Dedifferentiated amniotic fluid mesenchymal stem cell (primary cell): ENCODE data around the gene FANCD2.
"Not testable (repeated sequence)": the region's sequence is repeated elsewhere in the genome, so short reads cannot be mapped to it uniquely, and the experiment has no call there.

Source experiments
- DNase-seq: peaks from one replicate; pipeline ENCODE4 v3.0.0-alpha.2; 2016; ENCODE audit errors: extremely low spot score

FANCD2 gene

DNA sequence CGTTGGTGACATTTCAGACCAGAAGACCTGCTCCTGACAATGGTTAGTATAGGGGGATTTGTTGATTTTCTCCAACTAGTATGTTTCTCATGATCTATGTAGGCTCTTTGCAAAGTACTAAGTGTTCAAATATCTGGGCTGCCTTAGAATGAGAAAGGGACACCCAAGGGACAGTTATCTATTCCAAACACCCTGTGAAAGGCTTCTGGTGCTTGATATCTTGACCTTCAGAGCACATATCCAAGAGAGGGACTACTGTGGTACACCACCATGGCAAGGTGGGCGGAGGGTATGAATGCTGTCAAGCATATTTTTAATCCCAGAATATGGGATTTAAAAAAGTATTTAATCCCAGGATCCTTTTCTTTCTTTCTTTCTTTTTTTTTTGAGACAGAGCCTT is 80.7 kb downstream of the FANCD2 start:
- DNase-seq: no peak

DNA sequence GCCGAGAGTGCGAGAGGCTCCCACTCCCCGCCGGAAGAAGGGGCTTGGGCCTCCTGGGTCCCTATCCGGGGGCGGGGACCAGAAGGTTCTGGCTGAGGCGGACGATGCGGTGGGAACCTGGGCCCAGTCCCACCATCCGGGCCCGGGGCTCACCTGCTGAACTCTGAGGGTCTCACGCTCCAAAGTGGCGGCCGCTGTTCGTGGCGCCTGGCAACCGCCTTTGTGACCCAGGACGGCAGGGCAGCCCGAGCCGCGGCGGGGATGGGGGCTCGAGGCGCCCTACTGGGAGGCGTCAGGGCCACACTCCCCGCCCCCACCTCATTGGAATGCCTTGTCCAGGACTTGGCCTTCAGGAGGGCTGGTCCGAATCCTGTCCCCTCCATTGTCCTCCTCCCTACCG is 81.9 kb downstream of the FANCD2 start, which contains the start of gene FANCD2OS:
TSS of gene FANCD2OS (minus strand) at position 165 of the 400 bp plus-strand sequence. CDS start 3,481 bp downstream, outside the sequence.
- no peak for DNase-seq

DNA sequence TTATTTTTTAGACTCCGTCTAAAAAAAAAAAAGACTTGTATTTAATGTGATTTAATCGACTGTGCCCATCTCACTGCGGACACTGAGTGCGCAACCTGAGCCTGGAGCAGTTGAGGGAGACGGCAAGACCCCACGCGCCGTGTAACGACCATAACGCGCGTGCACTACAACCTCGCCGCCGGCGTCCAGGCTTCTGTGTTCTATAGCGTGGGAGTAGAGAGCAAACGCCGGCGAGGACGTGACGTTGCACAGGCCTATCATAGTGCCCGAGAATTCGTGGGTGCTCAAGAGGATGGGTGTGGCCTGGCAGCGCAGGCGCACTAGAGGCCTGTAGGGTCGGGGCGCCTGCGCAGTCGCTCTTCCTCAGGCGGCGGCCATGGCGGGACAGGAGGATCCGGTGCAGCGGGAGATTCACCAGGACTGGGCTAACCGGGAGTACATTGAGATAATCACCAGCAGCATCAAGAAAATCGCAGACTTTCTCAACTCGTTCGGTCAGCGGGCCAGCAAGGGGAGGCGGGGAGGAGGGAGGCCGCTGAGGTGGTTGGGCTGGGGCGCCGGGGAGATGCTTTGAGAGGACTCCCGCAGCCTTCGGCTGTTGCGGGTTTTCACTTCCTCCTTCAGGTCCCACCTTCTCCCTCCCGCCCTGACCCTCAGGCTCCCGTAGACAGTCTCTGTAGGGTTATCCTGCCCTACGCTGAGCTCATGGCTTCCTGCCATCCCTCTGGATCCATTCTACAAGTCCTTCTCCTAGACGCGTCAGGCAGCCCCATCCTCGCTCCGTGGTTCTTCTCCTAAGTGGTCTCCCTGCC is 89.3 kb downstream of the FANCD2 start, which contains the start of gene BRK1:
TSS of gene BRK1 (plus strand) at position 350 of the 812 bp plus-strand sequence. CDS start at position 377, 27 bp downstream.
- DNase-seq: peak; percentile 97

DNA sequence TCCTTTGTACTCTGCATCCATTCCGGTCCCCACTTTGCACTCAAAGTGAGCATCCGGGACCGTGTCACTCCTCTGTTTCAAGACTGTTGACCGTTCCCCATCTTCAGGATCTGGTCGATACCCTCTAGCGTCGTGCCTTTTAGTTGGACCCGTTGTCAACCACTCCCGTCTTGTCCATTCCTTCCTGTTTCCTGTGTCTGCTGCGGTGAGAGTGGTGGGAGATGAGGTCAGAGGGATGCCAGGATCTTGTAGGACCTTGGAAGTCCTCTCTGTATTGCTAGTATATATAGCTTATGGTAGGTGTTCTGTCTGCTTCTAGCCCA is 89.9 kb downstream of the FANCD2 start:
- DNase-seq: peak; percentile 39

GRCh38 chr3:10116928-10117327 is 90.7 kb downstream of the FANCD2 start:
- no peak for DNase-seq

GRCh38 chr3:10119376-10119775 is 93.1 kb downstream of the FANCD2 start:
- no peak for DNase-seq

DNA sequence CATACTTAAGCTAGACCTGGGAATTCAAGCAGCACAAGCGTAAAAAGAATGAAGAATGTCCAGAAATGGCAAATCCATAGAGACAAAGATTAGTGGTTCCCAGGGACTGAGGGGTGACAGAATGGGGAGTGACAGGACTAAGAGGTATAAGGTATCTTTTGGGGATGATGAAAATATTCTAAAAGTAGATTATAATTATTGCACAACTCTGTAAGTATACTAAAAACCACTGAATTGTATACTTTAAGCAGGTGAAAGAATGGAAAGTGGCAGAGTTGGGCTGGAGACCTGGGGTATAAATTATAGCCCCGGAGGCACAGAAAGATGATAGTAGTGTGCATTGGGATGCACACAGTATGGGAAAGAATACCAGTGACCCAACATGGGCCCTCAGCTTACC is 94.8 kb downstream of the FANCD2 start:
- DNase-seq: no peak

DNA sequence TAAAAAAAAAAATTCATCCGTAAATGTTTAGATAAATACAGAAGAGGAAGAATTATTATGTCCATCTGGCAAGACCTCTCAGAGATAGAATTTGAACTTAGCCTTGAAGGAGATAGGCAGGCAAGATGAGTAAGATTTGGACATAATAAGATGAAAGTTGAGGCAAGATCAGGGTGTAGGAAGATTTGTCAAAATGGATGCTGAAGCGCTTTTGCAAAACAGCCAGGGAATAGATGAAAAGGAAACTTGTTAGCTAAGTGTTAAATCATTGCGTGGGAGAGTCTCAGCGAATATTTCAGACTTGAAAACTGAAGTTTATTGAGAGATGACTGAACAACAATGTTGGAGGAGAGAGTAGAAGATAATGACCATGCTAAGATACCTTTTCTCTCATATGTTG is 96.5 kb downstream of the FANCD2 start:
- no peak for DNase-seq

GRCh38 chr3:10135872-10136271 is 109.6 kb downstream of the FANCD2 start:
- not testable (repeated sequence) for DNase-seq

DNA sequence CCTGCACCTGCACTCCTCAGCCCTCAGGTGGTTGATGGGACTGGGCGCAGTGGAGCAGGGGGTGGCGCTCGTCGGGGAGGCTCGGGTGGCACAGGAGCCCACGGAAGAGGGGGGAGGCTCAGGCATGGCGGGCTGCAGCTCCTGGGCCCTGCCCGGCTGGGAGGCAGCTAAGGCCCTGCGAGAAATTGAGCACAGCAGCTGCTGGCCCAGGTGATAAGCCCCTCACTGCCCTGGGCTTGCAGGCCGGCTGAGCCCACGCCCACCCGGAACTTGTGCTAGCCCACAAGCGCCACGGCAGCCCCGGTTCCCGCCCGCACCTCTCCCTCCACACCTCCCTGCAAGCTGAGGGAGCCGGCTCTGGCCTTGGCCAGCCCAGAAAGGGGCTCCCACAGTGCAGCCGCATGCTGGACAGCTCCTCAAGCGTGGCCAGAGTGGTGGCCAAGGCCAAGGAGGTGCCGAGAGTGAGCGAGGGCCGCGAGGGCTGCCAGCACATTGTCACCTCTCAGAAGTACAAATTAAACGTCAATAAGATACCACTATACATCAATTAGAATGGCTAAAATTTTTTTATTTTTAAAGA is 110.3 kb downstream of the FANCD2 start:
- DNase-seq: no peak

- DNase-seq: no peak
Observed at GRCh38 chr3:10137178-10137577, 110.9 kb downstream of the FANCD2 start.

DNA sequence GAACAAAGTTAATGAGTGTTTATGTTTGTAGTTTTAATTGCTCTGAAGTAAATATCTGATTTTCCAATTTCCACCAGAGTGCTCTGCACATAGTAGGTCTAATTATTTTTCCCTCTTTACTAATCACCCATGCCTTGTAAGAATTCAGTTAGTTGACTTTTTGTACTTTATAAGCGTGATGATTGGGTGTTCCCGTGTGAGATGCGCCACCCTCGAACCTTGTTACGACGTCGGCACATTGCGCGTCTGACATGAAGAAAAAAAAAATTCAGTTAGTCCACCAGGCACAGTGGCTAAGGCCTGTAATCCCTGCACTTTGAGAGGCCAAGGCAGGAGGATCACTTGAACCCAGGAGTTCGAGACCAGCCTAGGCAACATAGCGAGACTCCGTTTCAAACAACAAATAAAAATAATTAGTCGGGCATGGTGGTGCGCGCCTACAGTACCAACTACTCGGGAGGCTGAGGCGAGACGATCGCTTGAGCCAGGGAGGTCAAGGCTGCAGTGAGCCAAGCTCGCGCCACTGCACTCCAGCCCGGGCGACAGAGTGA is 114.8 kb downstream of the FANCD2 start:
- DNase-seq: no peak

DNA sequence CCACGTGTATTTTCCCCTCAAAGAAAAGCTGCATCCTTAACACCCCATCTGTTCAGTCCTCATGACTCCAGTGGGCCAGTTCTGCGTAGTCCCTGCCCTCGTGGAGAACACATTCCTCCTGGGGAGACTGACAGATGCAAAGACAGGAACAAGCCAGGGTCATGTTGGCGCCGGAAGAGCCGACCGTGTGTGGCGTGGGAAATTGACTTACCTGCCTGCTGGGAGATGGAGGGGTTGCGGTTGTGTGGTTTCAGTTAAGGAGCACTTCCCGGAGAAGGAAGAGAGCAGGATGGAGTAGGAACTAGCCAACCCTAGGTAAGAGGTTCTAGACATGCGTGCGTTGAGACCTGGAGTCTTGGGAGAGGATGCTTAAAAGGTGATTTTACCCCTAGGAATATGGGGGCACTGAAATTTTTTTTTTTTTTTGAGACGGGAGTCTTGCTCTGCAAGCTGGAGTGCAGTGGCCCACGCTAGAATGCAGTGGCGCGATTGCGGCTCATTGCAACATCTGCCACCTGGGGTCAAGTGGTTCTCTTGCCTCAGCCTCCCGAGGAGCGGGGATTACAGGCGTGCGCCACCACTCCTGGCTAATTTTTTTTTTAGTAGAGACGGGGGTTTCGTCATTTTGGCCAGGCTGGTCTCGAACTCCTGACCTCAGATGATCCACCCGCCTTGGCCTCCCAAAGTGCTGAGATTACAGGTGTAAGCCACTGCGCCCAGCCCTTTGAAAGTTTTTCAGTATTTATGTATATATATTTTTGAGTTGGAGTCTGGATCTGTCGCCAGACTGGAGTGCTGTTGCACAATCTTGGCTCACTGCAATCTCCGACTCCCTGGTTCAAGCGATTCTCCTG is 116.7 kb downstream of the FANCD2 start:
- no peak for DNase-seq

DNA sequence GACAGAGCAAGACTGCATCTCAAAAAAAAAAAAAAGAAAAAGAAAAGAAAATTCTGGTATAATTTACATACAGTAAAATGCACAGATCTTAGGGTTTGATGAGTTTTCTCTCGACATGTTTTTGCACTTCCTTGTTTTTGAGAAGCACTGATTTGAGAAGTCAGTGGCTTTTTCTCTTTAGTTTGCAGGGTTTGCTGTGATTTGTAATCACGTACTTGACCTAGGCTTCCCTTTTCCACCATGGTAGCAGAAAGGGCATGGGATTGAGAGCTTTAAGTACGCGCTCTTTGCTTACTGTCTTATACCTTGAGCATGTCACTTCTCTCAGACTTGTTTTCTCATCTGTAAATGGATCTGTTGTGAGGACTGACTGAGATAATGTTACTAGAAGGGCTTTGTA is 119.4 kb downstream of the FANCD2 start:
- DNase-seq: no peak

GRCh38 chr3:10149226-10149625 is 123.0 kb downstream of the FANCD2 start:
- no peak for DNase-seq

GRCh38 chr3:10150987-10151386 is 124.8 kb downstream of the FANCD2 start:
- no peak for DNase-seq
